GM19351 (cell line): Measurements from ENCODE around the gene FUT7.
"Not testable (repeated sequence)": the region's sequence is repeated elsewhere in the genome, so short reads cannot be mapped to it uniquely, and the experiment has no call there.

Experiments
- ATAC-seq: cut with Tn5 transposase; IDR thresholded peaks from one replicate; pipeline ENCODE4 v1.9.1; 2021; ENCODE audit warnings: mild to moderate bottlenecking, moderate library complexity; ENCODE audit not compliant: unreplicated experiment

The FUT7 gene

DNA sequence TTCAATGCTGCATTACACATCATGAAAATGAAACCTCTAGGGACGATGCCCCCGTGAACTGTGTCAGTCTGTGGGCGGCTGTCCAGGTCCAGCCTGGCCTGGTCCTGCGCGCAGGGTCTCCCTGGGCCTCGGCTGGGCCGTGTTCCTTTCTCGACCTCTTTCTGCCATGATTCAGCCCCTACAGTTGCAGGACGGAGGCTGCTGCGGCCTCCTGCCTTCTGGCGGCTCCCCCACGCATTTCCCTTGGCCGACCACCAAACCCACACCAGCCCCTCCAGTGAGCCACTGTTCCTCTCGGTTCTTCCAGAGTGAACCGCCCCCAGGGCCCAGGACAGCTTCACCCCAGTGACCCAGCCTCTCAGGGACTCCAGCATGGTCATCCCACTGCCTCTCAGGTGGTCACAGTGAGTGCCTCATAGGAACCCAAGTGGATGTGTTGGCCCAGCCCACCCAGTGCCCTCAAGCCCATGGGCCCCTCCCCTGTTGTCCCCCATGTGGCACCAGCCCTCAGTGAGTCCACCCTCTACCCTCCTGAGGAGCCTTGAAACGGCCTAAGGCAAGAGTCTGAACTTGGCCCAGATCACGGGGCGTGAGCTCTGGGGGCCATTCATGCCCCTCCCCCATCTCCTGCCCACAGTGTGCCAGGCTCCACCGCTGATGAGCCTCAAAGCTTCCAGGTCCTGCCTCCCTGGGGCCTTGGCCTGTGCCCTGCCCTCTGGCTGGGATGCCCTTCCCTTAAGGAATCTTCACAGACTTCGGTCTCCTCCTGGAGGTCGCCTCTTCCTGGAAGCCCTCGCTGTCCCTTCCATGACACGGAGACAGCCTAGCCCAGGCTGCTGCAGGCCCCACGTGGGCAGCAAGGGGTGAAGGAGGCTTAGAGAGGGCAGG is 25.5 kb downstream of the FUT7 start:
- ATAC-seq = no peak

DNA sequence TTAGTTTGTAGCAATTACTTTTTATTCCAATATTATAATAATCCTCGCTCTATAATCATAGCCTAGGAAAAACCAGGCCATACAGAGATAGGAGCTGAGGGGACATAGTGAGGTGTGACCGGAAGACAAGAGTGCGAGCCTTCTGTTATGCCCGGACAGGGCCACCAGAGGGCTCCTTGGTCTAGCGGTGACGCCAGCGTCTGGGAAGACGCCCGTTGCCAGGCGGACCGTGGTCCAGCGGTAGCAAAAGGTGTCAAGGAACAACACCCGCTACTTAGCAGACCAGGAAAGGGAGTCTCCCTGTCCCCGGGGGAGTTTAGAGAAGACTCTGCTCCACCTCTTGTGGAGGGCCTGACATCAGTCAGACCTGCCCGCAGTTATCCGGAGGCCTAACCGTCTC is 27.6 kb downstream of the FUT7 start:
- not testable (repeated sequence) for ATAC-seq

DNA sequence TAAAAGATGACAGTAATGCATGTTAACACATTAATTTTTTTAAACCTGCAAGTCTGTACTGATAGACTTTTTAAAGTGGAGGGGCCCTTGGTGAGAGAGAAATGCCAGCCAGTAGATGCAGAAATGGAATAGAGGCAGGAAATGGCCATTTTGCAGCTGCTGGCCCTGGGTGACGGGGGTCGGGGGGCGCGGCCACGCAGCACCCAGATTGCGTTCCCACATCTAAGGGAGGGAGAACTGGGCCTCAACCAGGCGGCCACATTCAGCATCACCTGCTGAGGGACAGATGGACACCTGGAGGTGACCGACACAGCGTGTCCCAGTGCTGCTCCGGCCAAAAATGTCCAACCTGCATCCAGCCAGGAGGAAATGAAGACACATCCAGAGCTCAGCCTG is 29.2 kb downstream of the FUT7 start:
- ATAC-seq = no peak

DNA sequence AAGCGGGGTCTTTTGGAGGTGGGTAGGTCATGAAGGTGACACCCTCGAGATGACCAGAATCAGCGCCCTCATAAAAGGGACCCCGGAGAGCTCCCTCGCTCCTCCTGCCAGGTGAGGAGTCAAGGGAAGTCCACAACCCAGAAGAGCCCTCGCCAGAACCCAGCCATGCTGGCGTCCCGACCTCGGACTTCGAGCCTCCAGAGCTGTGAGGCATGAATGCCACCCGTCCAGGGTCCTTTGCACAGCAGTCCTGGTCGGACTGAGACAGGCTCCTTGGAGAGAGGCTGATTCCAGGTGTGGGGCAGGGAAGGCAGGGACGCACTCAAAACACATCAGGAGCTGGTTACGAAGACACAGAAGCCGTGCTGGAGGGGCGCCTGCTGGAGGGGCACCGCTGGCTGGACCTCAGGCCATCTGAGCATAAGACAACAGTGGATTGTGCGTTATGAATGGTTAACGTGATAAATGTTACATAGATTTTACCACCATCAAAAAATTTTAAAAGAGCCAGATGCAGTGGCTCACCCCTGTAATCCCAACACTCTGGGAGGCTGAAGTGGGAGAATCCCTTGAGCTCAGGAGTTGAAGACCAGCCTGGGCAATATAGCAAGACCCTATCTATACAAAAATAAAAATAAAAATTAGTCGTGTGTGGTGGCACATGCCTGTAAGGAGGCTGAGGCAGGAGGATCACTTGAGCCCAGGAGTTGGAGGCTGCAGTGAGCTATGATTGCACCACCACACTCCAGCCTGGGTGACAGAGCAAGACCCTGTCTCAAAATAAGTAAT is 29.8 kb downstream of the FUT7 start:
- ATAC-seq = no peak

DNA sequence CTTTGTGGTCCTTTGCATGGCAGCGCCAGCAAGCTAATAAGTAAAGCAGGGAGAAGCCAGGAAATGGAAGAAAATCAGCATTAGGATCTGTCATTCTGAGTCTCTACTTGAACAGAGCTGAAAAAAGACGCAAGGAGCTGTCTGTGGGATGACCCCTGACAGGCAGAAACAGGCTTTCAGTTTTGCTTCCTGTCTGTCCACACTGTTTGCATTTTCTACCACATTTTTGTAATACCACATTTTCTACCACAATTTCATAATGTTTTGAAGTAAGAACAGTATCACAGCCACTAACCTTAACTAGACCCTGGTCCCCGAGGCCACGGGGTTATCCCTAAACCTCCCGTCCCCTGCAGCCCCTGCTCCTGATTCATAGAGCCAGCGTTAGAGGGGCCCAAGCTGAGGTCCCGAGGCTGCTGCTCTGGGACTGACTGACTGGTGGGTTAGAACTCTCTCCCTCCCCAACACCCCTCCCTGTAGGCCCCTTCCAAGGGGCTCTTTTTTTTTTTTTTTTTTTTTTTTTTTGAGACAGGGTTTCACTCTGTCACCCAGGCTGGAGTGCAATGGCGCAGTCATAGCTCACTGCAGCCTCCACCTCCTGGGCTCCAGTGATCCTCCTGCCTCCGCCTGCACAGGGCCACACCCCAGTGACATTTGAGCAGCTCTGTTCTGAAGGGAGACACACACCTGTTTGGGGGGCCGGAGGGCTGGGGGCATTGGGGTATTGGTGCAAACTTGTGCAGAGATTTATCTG is 31.5 kb downstream of the FUT7 start:
- peak; percentile 71 for ATAC-seq

DNA sequence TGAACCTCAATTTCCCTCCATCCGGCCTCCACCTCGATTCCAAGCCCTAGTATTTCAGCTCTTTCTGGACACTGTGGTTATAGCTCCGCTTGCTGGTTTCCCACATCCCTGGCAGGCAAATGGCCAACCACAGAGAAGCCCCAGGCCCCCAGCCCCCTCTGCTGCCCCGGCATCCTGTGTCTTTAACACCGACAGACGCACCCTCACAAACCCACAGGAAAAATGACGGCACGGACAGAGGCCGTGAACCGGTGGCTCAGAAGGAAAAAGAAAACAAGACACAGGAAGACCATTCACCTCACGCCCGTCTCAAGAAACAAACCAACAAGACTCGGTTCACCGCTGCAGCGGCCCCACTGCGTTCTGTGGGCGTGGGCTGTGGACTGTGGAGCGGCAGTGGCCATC is 34.1 kb downstream of the FUT7 start:
- no peak for ATAC-seq

DNA sequence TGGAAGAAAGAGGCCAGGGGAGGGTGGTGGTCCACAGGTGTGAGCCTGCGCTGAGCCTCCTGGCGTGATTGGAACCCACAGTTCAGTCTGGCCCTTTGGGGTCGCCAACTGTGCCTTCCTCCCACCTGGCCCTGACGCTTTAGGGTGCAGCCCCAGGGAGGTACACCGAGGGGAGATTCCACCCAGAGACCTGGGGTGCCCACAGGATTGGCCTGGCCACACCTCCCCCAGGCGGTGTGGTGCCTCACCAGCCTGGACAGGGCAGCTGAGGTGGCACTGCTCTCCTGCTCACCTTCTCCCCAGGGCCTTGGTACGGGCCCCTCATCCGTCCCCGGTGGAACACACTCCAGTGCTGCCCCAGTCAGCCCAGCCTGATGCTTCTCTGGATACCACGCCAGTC is 34.5 kb downstream of the FUT7 start:
- no peak for ATAC-seq

DNA sequence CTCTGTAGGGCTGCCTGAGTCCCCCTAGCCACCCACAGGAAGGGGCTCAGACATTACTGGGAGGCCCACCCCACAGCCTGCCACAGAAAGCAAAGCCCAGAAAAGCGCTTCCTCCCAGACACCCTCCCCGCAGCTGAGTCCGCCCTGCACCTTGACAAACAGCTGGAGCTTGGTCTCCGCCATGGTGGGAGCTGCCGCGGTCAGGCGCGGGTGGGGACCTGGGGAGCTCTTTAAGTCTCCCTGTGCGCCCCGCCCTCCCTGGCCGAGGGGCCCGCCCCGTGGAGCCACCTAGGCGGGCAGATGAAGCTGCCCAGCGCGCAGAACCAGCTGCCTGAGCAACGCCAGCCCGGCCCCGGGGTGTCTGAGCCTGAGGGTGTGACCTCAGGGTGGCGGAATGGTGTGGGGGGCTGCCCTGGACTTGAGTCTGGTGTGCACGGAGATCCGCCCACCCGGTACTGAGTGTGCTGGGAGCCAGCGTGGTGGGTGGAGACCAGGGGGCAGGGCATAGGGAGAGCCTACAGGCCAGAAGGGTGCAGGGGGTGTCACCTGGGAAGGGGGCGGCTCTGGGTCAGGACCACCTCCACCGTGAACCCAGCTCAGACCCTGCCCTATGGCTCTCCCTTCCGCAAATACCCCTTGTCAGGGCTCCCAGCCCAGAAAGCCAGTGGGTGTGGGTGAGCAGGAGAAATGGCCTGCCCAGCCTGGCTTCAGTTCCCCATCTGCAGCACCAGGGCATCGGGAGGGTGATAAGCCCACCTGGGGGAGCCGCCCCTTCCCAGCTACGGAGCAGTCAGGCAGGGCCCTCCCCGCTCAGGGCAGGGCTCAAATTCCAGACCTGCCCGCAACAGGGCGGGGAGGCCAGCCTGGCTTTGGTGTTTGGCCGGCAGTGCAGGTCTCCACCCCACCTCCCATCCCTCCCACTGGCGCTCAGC is 35.3 kb downstream of the FUT7 start, which contains the start of gene CLIC3:
TSS of gene CLIC3 (minus strand) at position 208 of the 932 bp plus-strand sequence. CDS start at position 183, 25 bp downstream.
- no peak for ATAC-seq

DNA sequence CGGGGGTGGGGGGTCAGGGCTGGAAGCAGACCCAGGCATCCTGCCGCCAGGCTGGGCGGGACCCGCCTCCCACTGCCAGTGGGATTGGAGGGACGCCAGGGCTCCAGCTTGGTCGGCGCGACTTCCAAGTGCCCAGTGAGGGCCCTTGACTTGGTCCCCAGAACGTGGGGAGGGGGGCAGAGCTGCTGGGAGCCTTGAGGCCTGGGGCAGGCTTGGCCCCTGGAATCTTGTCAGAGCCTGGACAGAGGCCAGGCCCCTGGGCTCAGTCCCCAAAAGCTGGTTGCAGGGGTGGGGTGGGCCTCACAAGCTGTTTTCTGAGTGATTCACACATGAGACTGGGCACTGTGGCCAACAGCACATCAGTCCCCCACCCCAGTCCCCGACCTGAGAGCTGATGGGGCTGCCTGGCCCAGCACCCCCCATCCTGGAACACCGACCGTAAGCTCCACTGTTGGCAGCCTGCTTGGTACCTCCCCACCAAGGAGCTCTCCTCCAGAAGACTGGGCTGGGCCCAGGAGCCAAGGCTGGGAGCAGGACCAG is 36.0 kb downstream of the FUT7 start:
- no peak for ATAC-seq

DNA sequence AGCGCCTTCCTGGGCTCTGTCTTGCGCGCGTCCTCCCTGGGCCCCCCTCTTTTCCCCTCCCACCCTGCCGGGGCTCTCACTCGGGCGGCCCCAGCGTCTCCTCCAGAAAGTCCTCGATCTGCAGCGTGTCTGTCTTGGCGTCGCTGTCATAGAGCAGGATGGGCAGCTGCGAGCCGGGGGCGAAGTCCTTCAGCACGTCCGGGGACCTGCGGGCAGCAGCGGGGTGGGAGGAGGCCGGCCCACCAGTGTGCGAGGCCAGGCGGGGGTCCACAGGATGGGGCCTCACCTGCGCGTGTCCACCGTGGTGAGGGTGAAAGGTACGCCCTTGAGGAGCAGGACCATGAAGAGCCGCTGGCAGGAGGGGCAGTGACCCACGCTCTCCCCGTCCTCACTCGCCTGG is 36.5 kb downstream of the FUT7 start:
- ATAC-seq = no peak

DNA sequence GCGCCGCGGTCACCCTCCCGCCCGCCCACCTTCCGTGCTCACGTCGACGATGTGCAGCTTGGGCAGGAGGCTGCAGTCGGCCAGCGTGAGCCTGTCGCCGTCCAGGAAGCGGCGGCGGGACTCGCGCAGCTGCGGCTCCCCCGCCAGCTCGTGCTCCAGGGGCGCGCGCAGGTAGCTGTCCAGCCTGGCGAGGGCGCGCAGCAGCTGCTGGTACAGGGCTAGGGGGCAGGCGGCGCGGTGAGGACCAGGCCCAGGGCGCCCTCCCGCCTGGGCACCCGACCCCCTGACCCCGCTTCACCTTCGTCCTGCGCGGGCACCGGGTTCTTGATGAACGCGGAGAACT is 37.0 kb downstream of the FUT7 start:
- ATAC-seq = no peak

DNA sequence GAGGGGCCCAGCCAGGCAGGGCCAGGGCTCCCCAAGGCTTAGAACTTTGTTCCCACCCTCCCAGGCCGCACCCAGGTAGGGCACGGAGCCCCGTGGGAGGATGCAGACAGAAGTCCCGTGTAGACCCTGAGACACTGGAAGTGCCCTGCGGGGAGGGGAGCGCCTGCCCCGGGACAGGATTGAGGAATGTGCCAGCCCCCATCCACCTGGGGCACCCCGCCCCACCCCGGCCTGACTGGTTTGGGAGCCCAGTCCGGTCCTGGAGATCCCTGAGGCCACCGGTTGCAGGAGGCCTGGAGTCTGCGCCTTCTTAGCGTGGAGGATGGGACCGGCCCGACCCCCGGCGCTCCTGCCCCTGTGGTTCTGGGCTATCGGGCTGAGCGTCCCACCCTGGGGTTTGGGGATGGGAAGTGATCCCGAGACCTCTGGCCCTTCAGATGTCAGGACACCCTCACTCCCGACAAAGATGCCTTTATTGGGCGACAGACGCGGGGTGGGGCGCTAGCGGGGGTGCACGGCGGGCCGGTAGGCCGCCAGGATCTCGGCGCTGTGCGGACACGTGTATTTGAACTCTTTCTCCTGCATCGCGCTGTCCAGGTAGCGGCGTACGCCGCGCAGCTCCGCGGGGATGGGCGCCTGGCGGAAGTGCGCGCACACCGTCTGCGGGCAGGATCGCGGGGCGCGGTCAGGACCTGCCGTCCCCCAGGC is 37.6 kb downstream of the FUT7 start:
- no peak for ATAC-seq

DNA sequence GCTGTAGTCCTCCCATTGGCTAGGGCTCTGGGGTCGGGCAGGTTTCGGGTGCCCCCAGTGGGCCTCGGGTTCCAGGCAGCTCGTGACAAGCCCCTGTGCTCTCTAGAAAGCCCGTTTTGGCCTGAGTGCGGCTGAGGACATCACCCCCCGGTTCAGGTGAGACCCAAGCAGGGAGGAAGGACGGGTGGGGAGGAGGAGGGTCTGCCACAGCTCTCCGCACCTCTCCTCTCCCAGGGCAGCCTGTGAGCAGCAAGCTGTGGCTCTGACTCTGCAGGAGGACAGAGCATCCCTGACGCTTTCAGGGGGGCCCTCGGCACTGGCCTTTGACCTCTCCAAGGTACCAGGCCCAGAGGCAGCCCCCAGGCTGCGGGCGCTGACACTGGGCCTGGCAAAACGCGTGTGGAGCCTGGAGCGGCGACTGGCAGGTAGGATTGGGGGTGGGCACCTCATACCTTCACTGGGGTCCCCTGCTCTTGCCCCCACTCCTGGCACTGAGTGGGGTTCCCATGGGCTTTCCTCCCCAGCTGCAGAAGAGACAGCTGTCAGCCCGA is 39.0 kb downstream of the FUT7 start:
- no peak for ATAC-seq

DNA sequence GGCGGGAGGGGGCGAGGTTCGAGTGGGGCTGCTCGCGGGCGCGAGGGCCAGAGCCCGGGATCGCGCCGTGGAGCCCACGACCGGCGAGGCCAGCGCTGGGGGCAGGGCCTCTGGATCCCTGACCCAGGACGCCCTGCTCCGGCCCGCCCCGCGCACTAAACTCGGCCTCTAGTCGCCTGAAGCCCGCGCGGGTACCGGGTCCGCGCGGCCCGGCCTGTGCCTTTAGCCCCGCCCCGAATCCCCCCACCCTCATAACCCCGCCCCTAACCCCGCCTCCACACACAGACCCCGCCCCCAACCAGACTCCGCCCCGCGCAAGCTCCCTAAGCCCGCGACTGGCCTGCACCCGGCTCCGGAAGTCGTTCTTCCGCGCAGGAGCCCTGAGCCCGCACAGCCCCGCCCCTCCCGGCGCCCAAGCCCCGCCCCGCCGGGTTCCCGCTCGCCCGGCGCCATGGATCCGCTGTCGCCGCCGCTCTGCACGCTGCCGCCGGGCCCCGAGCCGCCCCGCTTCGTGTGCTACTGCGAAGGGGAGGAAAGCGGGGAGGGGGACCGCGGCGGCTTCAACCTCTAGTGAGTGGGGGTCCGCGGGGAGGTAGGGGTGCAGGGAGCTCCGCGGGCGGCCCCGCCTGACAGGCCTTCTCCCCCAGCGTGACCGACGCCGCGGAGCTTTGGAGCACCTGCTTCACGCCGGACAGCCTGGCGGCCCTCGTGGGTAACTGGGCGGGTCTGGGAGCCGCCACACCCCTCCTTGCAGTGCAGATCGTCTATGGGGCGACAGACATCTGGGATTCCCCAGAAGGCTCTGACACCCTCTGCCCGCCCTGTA is 39.7 kb downstream of the FUT7 start, which contains the start of gene PAXX:
TSS of gene PAXX (plus strand) at position 430 of the 826 bp plus-strand sequence. CDS start at position 452, 22 bp downstream.
- ATAC-seq = peak; percentile 85

DNA sequence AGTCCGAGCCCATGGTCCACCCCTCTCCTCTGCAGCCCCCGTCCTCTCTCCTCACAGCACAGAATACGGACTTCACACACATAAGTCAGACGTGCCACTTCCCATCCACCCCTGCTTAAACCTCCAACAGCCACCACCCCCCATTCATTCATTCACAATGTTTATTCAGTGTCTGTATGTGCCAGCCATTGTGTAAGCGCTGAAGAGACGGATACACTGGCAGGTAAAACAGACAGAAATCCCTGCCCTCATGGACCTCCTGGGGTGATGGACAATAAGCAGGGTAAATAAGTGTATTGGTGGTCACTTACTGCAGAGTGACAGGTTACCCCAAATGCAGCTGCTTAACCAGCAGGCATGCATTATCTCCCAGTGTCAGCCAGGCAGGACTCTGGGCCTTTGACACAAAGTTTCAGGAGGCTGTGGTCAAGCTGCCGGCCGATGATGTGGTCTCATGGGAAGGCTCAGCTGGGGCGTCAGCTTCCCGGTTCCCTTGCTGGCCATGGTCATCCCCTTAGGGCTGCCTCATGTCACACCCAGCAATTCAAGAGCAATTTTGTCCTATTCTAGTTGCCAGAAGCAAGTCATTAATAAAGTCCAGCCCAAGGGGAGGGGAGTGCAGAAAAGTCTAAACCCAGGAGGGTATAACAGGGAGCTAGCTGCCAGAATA is 41.5 kb downstream of the FUT7 start:
- no peak for ATAC-seq

DNA sequence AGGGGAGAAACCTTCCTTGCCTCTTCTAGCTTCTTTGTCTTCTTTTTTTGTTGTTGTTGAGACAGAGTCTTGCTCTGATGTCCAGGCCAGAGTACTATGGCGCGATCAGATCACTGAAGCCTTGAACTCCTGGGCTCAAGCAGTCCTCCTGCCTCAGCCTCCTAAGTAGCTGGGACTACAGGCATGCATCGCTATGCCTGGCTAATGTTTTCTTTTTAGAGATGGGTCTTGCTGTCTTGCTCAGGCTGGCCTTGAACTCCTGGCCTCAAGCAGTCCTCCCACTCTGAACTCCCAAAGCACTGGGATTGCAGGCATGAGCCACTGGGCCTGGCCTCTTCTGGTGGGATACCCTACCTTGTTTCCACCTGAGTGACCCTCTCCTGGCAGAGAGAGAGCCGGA is 43.0 kb downstream of the FUT7 start:
- ATAC-seq = no peak

DNA sequence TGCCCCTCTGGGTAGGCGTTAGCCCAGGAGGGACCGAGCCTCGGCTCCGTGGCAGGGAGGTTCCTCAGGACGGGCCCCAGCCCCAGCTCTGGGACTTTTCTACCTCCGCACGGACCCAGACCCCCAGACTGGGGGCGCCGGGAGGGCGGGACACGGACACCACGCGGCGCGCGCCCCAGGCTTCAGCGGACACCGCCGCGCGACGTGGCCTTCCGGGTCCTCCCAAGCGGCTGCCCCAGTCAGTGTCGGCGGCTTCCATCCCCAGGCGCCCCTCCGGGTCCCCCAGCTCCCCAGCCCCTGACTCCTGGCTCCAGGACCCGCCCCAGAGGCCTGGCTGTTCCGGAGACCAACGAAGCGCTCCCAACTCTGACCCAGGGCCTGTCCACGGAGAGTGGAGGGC is 46.0 kb downstream of the FUT7 start:
- ATAC-seq = no peak
